ENCODE results near the gene VAPA.

The VAPA gene

DNA sequence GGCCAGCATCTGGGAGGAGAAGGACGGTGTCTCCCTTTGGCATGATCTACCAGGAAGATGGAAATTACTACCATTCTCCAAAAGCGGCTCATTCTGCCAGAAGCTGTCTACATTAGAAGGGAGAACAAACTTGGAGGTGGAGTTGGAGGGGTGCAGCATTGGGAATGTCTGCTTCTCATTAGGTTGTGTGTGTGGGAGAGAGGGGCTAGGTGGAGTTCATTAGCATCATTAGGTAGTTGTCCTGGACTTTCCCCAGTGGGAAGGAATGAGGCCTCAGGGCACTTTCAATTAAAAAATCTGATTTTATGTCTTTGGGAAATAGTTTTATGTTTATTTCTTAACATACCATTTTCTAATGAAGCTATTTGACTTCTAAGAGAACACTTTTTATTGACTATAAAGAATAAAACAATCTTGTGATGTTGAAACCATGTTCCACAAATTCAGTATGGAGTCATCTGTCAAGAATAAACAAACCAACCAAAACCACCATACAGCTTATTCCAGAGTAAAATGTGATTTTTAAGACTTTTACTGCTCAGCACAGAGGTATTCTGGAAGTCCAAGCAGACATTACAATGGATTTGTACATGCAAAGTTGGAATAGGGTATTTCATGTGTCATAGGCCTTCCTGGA is 60.6 kb downstream of the VAPA start:
- TF ChIP-seq TCF12 (IDR thresholded peaks at IDR 0.05; ENCODE audit: low read depth) (no peak), CREB1 (IDR thresholded peaks at IDR 0.05; ENCODE audit: low read depth) (no peak), TEAD4 (IDR thresholded peaks at IDR 0.05) (no peak), YY1 (IDR thresholded peaks at IDR 0.05; ENCODE audit: low read depth) (no peak), RAD21 (IDR thresholded peaks at IDR 0.05; ENCODE audit: low read depth) (no peak), FOXM1 (IDR thresholded peaks at IDR 0.05; ENCODE audit: borderline replicate concordance, low read depth) (no peak), NFIC (IDR thresholded peaks at IDR 0.05) (no peak), EP300 (IDR thresholded peaks at IDR 0.05; ENCODE audit: borderline replicate concordance) (no peak), TAF1 (IDR thresholded peaks at IDR 0.05; ENCODE audit: low read depth) (no peak), EGR1 (IDR thresholded peaks at IDR 0.05) (no peak), REST (IDR thresholded peaks at IDR 0.05; ENCODE audit: low read depth) (no peak), ZBTB7A (IDR thresholded peaks at IDR 0.05; ENCODE audit: low read depth) (no peak), CEBPB (IDR thresholded peaks at IDR 0.05) (no peak)
- TF ChIP-seq, protein P1, sequence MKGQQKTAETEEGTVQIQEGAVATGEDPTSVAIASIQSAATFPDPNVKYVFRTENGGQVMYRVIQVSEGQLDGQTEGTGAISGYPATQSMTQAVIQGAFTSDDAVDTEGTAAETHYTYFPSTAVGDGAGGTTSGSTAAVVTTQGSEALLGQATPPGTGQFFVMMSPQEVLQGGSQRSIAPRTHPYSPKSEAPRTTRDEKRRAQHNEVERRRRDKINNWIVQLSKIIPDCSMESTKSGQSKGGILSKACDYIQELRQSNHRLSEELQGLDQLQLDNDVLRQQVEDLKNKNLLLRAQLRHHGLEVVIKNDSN (IDR thresholded peaks at IDR 0.05) = no peak
- TF ChIP-seq, protein P2, sequence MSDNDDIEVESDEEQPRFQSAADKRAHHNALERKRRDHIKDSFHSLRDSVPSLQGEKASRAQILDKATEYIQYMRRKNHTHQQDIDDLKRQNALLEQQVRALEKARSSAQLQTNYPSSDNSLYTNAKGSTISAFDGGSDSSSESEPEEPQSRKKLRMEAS (IDR thresholded peaks at IDR 0.05) = no peak

- no peak for TF ChIP-seq YY1 (IDR thresholded peaks at IDR 0.05; ENCODE audit: low read depth)
- no peak for TF ChIP-seq CREB1 (IDR thresholded peaks at IDR 0.05; ENCODE audit: low read depth)
- TF ChIP-seq EP300 (IDR thresholded peaks at IDR 0.05; ENCODE audit: borderline replicate concordance) = no peak
- TF ChIP-seq, protein P1 (IDR thresholded peaks at IDR 0.05) = no peak
- no peak for TF ChIP-seq CEBPB (IDR thresholded peaks at IDR 0.05)
- no peak for TF ChIP-seq NFIC (IDR thresholded peaks at IDR 0.05)
- TF ChIP-seq RAD21 (IDR thresholded peaks at IDR 0.05; ENCODE audit: low read depth) = no peak
- TF ChIP-seq, protein P2 (IDR thresholded peaks at IDR 0.05) = no peak
- TF ChIP-seq FOXM1 (IDR thresholded peaks at IDR 0.05; ENCODE audit: borderline replicate concordance, low read depth) = no peak
- no peak for TF ChIP-seq EGR1 (IDR thresholded peaks at IDR 0.05)
- no peak for TF ChIP-seq ZBTB7A (IDR thresholded peaks at IDR 0.05; ENCODE audit: low read depth)
- no peak for TF ChIP-seq REST (IDR thresholded peaks at IDR 0.05; ENCODE audit: low read depth)
- TF ChIP-seq TCF12 (IDR thresholded peaks at IDR 0.05; ENCODE audit: low read depth) = no peak
Measured at GRCh38 chr18:9975658-9976057, 61.8 kb downstream of the VAPA start.

- no peak for TF ChIP-seq TAF1 (IDR thresholded peaks at IDR 0.05; ENCODE audit: low read depth)
Measured at GRCh38 chr18:9982711-9983110, 68.9 kb downstream of the VAPA start.

DNA sequence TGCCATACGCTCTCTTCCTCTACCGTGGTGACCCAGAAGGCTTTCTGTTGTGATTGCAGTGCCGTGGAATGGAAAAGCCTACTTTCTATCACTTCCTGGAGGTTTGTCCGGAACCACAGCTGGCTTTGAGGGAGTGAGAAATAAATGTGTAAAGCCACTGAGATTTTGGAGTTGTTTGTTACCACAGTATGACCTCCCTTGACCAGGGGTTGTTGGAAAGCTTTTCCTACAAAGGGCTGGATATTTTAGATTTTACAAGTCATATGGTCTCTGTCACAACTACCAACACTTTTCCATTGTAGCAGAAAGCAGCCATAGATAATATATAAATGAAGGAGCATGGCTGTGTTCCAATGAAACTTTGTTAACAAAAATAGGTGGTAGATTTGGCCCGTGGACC is 70.3 kb downstream of the VAPA start:
- TF ChIP-seq CREB1 (IDR thresholded peaks at IDR 0.05; ENCODE audit: low read depth) (no peak), TAF1 (IDR thresholded peaks at IDR 0.05; ENCODE audit: low read depth) (no peak), REST (IDR thresholded peaks at IDR 0.05; ENCODE audit: low read depth) (no peak), NFIC (IDR thresholded peaks at IDR 0.05) (no peak), EGR1 (IDR thresholded peaks at IDR 0.05) (no peak), FOXM1 (IDR thresholded peaks at IDR 0.05; ENCODE audit: borderline replicate concordance, low read depth) (no peak), TEAD4 (IDR thresholded peaks at IDR 0.05) (no peak), RAD21 (IDR thresholded peaks at IDR 0.05; ENCODE audit: low read depth) (no peak), ZBTB7A (IDR thresholded peaks at IDR 0.05; ENCODE audit: low read depth) (no peak), EP300 (IDR thresholded peaks at IDR 0.05; ENCODE audit: borderline replicate concordance) (no peak), TCF12 (IDR thresholded peaks at IDR 0.05; ENCODE audit: low read depth) (no peak)
- TF ChIP-seq, protein P1 (IDR thresholded peaks at IDR 0.05) = no peak

All from Ishikawa (cell line).